Measurements from ENCODE around the gene FOSL2.

The FOSL2 gene

DNA sequence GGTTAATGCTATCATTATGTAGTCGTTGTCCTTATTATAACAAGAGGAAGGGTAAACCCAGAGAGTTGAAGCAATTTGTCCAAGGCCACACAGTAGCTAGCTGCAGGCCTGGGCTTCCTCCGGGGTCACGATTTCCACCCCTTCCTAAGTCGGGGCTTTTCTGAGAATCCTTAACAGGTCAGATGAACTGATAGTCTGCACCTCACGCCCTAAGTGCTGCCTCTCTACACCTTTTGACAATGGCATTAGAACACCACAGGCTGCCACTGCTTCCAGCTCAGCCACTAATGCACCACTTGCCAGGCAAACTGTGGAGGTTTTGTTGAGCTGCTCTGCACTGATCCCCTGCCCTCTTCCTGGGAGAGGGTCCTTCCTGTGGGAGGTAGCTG, 37.7 kb downstream of the FOSL2 start:
- Histone ChIP-seq H3K27ac (ENCODE audit: low read length) (no peak overlapping the region), H3F3A (ENCODE audit: insufficient read depth, low read length) (no peaks in the 10 kb centered on the region), H4K20me1 (ENCODE audit: insufficient read depth, low read length) (no peaks in the 10 kb centered on the region), H2AFZ (ENCODE audit: low read length) (no peak overlapping the region), H3K36me3 (replicated peaks; ENCODE audit: insufficient read depth, low read length) (no peaks in the 10 kb centered on the region), H3K4me1 (ENCODE audit: low read length) (no peaks in the 10 kb centered on the region), H3K9ac (ENCODE audit: low read length) (no peak overlapping the region), H3K9me2 (replicated peaks; ENCODE audit: insufficient read depth, low read length) (no peaks in the 10 kb centered on the region), H3K9me3 (replicated peaks; ENCODE audit: insufficient read depth, low read length) (no peaks in the 10 kb centered on the region), H3K27me3 (replicated peaks; ENCODE audit: insufficient read depth, low read length) (no peaks in the 10 kb centered on the region), H3K4me3 (ENCODE audit: low read length) (no peak overlapping the region), H3K79me2 (ENCODE audit: low read length) (no peaks in the 10 kb centered on the region), H3K4me2 (ENCODE audit: low read depth, low read length) (no peak overlapping the region)
- no peak for TF ChIP-seq EZH2 (optimal IDR thresholded peaks at IDR 0.05; ENCODE audit: low read depth, low read length)
- no peak for TF ChIP-seq EZH2phosphoT487 (IDR thresholded peaks at IDR 0.05; ENCODE audit: low read length)
- TF ChIP-seq, protein P1, sequence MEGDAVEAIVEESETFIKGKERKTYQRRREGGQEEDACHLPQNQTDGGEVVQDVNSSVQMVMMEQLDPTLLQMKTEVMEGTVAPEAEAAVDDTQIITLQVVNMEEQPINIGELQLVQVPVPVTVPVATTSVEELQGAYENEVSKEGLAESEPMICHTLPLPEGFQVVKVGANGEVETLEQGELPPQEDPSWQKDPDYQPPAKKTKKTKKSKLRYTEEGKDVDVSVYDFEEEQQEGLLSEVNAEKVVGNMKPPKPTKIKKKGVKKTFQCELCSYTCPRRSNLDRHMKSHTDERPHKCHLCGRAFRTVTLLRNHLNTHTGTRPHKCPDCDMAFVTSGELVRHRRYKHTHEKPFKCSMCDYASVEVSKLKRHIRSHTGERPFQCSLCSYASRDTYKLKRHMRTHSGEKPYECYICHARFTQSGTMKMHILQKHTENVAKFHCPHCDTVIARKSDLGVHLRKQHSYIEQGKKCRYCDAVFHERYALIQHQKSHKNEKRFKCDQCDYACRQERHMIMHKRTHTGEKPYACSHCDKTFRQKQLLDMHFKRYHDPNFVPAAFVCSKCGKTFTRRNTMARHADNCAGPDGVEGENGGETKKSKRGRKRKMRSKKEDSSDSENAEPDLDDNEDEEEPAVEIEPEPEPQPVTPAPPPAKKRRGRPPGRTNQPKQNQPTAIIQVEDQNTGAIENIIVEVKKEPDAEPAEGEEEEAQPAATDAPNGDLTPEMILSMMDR (IDR thresholded peaks at IDR 0.05; ENCODE audit: low read length), result no peak
- DNase-seq, result no peak

DNA sequence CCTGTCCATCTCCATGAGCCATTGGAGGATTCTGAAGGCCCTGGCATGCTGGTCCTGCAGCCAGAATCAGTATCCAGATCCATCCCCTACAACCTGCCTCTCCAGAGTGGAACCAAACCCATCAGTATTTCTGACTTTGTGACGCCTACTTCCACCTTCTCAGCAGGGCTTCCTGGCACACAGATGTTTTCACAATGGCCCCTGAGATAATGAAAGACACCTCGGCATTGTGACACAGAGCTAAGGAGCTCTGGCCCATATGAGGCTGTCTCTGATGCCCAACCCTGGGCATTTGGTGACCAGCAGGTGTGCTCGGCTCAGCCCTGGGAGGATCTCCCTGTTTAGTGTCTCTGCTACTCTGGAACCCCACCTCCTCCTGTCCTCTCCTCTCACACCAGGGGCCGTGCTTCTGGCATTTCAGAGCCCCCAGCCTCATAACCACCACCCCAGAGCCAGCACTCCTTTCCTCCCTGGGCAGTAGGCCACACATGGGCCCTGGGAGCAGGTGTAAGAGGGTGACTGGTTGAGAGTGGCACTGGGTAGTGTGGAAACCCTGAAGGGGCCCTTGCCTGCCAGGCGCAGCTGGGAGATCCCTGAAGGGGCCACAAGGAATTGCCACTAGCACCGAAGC, 38.2 kb downstream of the FOSL2 start:
- no peak for TF ChIP-seq EZH2 (optimal IDR thresholded peaks at IDR 0.05; ENCODE audit: low read depth, low read length)
- TF ChIP-seq, protein P1 (IDR thresholded peaks at IDR 0.05; ENCODE audit: low read length), result no peak
- no peak for TF ChIP-seq EZH2phosphoT487 (IDR thresholded peaks at IDR 0.05; ENCODE audit: low read length)
- Histone ChIP-seq H3K9me2 (replicated peaks; ENCODE audit: insufficient read depth, low read length) (no peaks in the 10 kb centered on the region), H3K4me2 (ENCODE audit: low read depth, low read length) (no peak overlapping the region), H3K4me3 (ENCODE audit: low read length) (no peak overlapping the region), H3K27ac (ENCODE audit: low read length) (no peak overlapping the region), H3F3A (ENCODE audit: insufficient read depth, low read length) (no peaks in the 10 kb centered on the region), H3K4me1 (ENCODE audit: low read length) (no peaks in the 10 kb centered on the region), H3K79me2 (ENCODE audit: low read length) (no peaks in the 10 kb centered on the region), H3K36me3 (replicated peaks; ENCODE audit: insufficient read depth, low read length) (no peaks in the 10 kb centered on the region), H4K20me1 (ENCODE audit: insufficient read depth, low read length) (no peaks in the 10 kb centered on the region), H3K9me3 (replicated peaks; ENCODE audit: insufficient read depth, low read length) (no peaks in the 10 kb centered on the region), H3K27me3 (replicated peaks; ENCODE audit: insufficient read depth, low read length) (no peaks in the 10 kb centered on the region), H2AFZ (ENCODE audit: low read length) (no peak overlapping the region; the same call in 1 of the 2 replicates), H3K9ac (ENCODE audit: low read length) (no peak overlapping the region)
- no peak for DNase-seq

DNA sequence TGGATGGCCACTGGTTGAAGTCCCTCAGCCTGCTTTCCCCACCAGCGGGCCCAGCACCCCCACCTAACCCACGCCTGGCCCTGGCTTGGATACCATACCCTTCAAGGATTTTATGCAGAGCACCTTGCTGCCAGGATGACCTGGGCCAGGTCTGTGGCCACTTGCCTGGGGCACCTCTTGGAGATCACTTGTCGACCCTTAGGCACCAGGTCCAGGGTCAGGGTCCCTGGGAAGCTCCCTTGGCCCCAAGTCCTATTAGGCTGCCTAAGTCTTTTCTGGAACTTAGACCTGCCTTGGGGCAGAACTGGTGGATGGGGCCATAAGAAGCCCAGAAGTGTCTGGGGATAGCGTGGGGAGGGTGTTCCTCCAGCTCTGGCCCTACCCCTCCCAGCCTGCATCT, 39.1 kb downstream of the FOSL2 start:
- Histone ChIP-seq H3K27me3 (replicated peaks; ENCODE audit: insufficient read depth, low read length) (no peaks in the 10 kb centered on the region), H3K9me3 (replicated peaks; ENCODE audit: insufficient read depth, low read length) (no peaks in the 10 kb centered on the region), H3K79me2 (ENCODE audit: low read length) (no peaks in the 10 kb centered on the region), H3F3A (ENCODE audit: insufficient read depth, low read length) (no peaks in the 10 kb centered on the region), H3K36me3 (replicated peaks; ENCODE audit: insufficient read depth, low read length) (no peaks in the 10 kb centered on the region), H3K4me2 (ENCODE audit: low read depth, low read length) (no peak overlapping the region), H3K27ac (ENCODE audit: low read length) (no peak overlapping the region), H3K9ac (ENCODE audit: low read length) (no peak overlapping the region), H4K20me1 (ENCODE audit: insufficient read depth, low read length) (no peaks in the 10 kb centered on the region), H3K4me3 (ENCODE audit: low read length) (no peak overlapping the region), H2AFZ (ENCODE audit: low read length) (no peak overlapping the region), H3K4me1 (ENCODE audit: low read length) (no peaks in the 10 kb centered on the region), H3K9me2 (replicated peaks; ENCODE audit: insufficient read depth, low read length) (no peaks in the 10 kb centered on the region)
- TF ChIP-seq EZH2 (optimal IDR thresholded peaks at IDR 0.05; ENCODE audit: low read depth, low read length), result no peak
- TF ChIP-seq, protein P1 (IDR thresholded peaks at IDR 0.05; ENCODE audit: low read length), result no peak
- no peak for TF ChIP-seq EZH2phosphoT487 (IDR thresholded peaks at IDR 0.05; ENCODE audit: low read length)
- DNase-seq, result no peak
